ENCODE results near the gene EDRF1. TPM values are rescaled to one million over a fixed set of nuclear protein-coding genes. Genes with fewer than 3 reads are reported as not detected.

The EDRF1 gene
- total and polyA plus RNA-seq, 4 donors = 9.4 to 54.6 (median 17.6) TPM

DNA sequence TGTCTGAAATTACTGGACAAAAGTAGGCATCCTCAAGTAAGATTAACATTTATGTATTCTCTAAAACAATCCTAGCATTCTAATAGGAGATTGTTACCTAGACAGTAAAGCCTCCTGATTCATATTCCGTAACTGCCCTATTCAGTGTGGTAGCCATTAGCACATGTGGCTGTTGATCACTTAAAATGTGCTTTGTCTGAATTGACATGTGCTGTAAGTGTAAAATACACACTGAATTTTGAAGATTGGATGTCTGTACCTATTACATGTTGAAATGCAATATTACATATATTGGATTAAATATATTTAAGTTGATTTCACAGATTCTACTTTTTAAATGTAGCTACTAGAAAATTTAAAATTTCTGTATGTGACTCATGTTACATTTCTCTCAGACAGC is 14.6 kb downstream of the EDRF1 start:
- DNase-seq = no peak
- ATAC-seq (ENCODE audit: insufficient read depth, low FRiP score) = no peak
- no peak overlapping the region for H3K9ac ChIP-seq (ENCODE audit: insufficient read depth in 1 of 2, low read length in 2 of 2)
- H3K4me3 ChIP-seq = no peak overlapping the region
- TF ChIP-seq, protein P1, sequence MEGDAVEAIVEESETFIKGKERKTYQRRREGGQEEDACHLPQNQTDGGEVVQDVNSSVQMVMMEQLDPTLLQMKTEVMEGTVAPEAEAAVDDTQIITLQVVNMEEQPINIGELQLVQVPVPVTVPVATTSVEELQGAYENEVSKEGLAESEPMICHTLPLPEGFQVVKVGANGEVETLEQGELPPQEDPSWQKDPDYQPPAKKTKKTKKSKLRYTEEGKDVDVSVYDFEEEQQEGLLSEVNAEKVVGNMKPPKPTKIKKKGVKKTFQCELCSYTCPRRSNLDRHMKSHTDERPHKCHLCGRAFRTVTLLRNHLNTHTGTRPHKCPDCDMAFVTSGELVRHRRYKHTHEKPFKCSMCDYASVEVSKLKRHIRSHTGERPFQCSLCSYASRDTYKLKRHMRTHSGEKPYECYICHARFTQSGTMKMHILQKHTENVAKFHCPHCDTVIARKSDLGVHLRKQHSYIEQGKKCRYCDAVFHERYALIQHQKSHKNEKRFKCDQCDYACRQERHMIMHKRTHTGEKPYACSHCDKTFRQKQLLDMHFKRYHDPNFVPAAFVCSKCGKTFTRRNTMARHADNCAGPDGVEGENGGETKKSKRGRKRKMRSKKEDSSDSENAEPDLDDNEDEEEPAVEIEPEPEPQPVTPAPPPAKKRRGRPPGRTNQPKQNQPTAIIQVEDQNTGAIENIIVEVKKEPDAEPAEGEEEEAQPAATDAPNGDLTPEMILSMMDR (IDR thresholded peaks at IDR 0.05; ENCODE audit: control extremely low read depth, extremely low read depth) = no peak
- no peaks in the 10 kb centered on the region for H3K9me3 ChIP-seq (ENCODE audit: control insufficient read depth in 4 of 4, insufficient read depth in 3 of 4, low read length in 3 of 4)
- 100% methylated on average over 1 of the region's 1 CpG for WGBS, 2 donors
- no peaks in the 10 kb centered on the region for H3K27me3 ChIP-seq (ENCODE audit: control insufficient read depth in 3 of 3, insufficient read depth in 3 of 3, low read length in 2 of 3)
- H3K27ac ChIP-seq (ENCODE audit: low read depth in 1 of 2, low read length in 1 of 2) = no peak overlapping the region
- peaks cover 26 to 83% (median 42%) of the 10 kb centered on the region in 4 donors for H3K36me3 ChIP-seq (ENCODE audit: control insufficient read depth in 4 of 4, insufficient read depth in 4 of 4, low read length in 4 of 4)
- H3K4me1 ChIP-seq (ENCODE audit: control insufficient read depth in 5 of 5, insufficient read depth in 5 of 5, low read length in 5 of 5) = peaks cover 0 to 5% (median 0%) of the 10 kb centered on the region in 5 donors

DNA sequence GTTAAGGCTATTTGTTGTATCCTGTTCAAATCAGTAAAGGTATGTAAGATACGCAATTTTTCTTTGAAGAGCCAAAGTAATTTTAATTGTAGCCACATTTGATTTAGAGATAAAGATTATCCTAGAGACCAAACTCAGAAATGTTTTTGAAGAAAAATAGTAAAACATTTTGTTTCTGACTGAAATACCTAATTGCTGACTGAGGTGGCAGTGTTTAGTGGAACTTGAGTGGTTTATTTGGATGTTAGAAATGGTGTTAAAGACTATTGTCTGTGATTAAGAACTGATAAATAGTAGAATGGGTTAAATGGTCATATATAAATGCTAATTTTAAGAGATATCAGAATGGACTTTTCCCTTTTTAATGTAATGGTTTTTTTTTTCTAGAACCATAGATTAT is 15.3 kb downstream of the EDRF1 start:
- Histone ChIP-seq H3K36me3 (ENCODE audit: control insufficient read depth in 4 of 4, insufficient read depth in 4 of 4, low read length in 4 of 4) (peaks cover 23 to 83% (median 41%) of the 10 kb centered on the region in 4 donors), H3K9ac (ENCODE audit: insufficient read depth in 1 of 2, low read length in 2 of 2) (no peak overlapping the region), H3K9me3 (ENCODE audit: control insufficient read depth in 4 of 4, insufficient read depth in 3 of 4, low read length in 3 of 4) (no peaks in the 10 kb centered on the region), H3K4me1 (ENCODE audit: control insufficient read depth in 5 of 5, insufficient read depth in 5 of 5, low read length in 5 of 5) (peaks cover 0 to under 1% (median 0%) of the 10 kb centered on the region in 5 donors), H3K27ac (ENCODE audit: low read depth in 1 of 2, low read length in 1 of 2) (no peak overlapping the region), H3K4me3 (no peak overlapping the region), H3K27me3 (ENCODE audit: control insufficient read depth in 3 of 3, insufficient read depth in 3 of 3, low read length in 2 of 3) (no peaks in the 10 kb centered on the region)
- WGBS, 2 donors = 100% methylated on average over 1 of the region's 1 CpG
- DNase-seq = no peak
- TF ChIP-seq, protein P1 (IDR thresholded peaks at IDR 0.05; ENCODE audit: control extremely low read depth, extremely low read depth) = no peak
- no peak for ATAC-seq (ENCODE audit: insufficient read depth, low FRiP score)

DNA sequence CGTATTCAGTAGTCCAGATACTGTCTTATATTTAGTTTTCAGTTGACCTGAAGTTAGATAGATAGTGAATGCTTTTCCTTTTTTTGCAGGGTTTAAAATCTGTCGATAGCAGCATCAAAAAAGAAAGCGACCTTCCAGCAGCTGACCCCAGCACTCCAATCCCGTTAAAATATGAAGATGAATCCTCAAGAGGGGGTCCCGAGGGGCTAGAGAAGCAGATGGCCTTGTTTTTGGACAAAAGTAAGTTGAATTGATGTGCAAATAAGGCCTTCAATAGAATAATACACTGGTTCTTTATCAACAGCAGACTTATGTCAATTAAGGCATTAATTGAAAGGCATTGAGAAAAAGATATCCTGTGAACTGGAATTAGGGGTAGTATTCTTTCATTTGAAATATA is 18.7 kb downstream of the EDRF1 start:
- Histone ChIP-seq H3K4me1 (ENCODE audit: control insufficient read depth in 5 of 5, insufficient read depth in 5 of 5, low read length in 5 of 5) (no peaks in the 10 kb centered on the region), H3K27ac (ENCODE audit: low read depth in 1 of 2, low read length in 1 of 2) (no peak overlapping the region), H3K4me3 (no peak overlapping the region), H3K9me3 (ENCODE audit: control insufficient read depth in 4 of 4, insufficient read depth in 3 of 4, low read length in 3 of 4) (no peaks in the 10 kb centered on the region), H3K36me3 (ENCODE audit: control insufficient read depth in 4 of 4, insufficient read depth in 4 of 4, low read length in 4 of 4) (peaks cover 23 to 73% (median 48%) of the 10 kb centered on the region in 4 donors), H3K9ac (ENCODE audit: insufficient read depth in 1 of 2, low read length in 2 of 2) (no peak overlapping the region), H3K27me3 (ENCODE audit: control insufficient read depth in 3 of 3, insufficient read depth in 3 of 3, low read length in 2 of 3) (no peaks in the 10 kb centered on the region)
- DNase-seq (no peak), ATAC-seq (ENCODE audit: insufficient read depth, low FRiP score) (no peak)
- TF ChIP-seq, protein P1 (IDR thresholded peaks at IDR 0.05; ENCODE audit: control extremely low read depth, extremely low read depth) = no peak
- 95 to 96% methylated on average over 5 of the region's 5 CpGs for WGBS, 2 donors
